A673 (cell line): Measurements from ENCODE around the gene GPA33. TPM values are rescaled to one million over a fixed set of nuclear protein-coding genes. Genes with fewer than 3 reads are reported as not detected.

ENCODE experiments used
- BruUV-seq: library from RNA; stranded (reverse); fragments of 400-500 nt; replicated peaks from 2 replicates; lab custom pipeline; 2021; lab: Mats Ljungman, UMichigan
- CTCF ChIA-PET: fragments of 300-600 bp; sonication (Branson Sonifier 250); formaldehyde crosslinking; loops from one replicate; lab custom pipeline; 2022; ENCODE audit warnings: antibody characterized with exemption; lab: Charles Lee
- POLR2A ChIA-PET: fragments of 300-600 bp; sonication (Branson Sonifier 250); formaldehyde crosslinking; loops from one replicate; lab custom pipeline; 2022; ENCODE audit warnings: antibody characterized with exemption; ENCODE audit not compliant: low non-redundant PET; lab: Charles Lee
- DNase-seq: peaks from one replicate; pipeline ENCODE4 v3.0.0-alpha.2; 2015; ENCODE audit warnings: low spot score
- H3K27ac ChIP-seq: fragments of 200-600 bp; sonication (generic); 2 replicates; pipeline ENCODE4 v1.5.1; 2016; ENCODE audit warnings: mixed run types, low read depth, mild to moderate bottlenecking, mixed read lengths, antibody characterized with exemption, low read length; ENCODE audit not compliant: poor library complexity, severe bottlenecking
- H3K27me3 ChIP-seq: fragments of 200-600 bp; sonication (generic); replicated peaks from 2 replicates; pipeline ENCODE4 v1.6.1; 2017; ENCODE audit warnings: mixed run types, low read depth, mild to moderate bottlenecking, mixed read lengths, antibody characterized with exemption, low read length; ENCODE audit not compliant: insufficient read depth, poor library complexity
- H3K36me3 ChIP-seq: fragments of 200-600 bp; sonication (generic); 2 replicates; pipeline ENCODE4 v1.6.1; 2016; ENCODE audit warnings: mixed run types, mild to moderate bottlenecking, mixed read lengths, antibody characterized with exemption, low read length; ENCODE audit not compliant: insufficient read depth, poor library complexity, severe bottlenecking
- H3K4me1 ChIP-seq: fragments of 200-600 bp; sonication (generic); 2 replicates; pipeline ENCODE4 v1.6.1; 2017; ENCODE audit warnings: mixed run types, mild to moderate bottlenecking, mixed read lengths, antibody characterized with exemption, low read length; ENCODE audit not compliant: insufficient read depth, poor library complexity, severe bottlenecking
- H3K4me3 ChIP-seq: fragments of 200-600 bp; sonication (generic); 2 replicates; pipeline ENCODE4 v1.5.1; 2016; ENCODE audit warnings: low read depth, mixed run types, mild to moderate bottlenecking, mixed read lengths, low read length; ENCODE audit not compliant: poor library complexity, severe bottlenecking
- H3K9me3 ChIP-seq: fragments of 200-600 bp; sonication (generic); 2 replicates; pipeline ENCODE4 v1.6.1; 2016; ENCODE audit warnings: mixed run types, low read depth, mild to moderate bottlenecking, mixed read lengths, antibody characterized with exemption, low read length; ENCODE audit not compliant: poor library complexity, severe bottlenecking
- EZH2 ChIP-seq: fragments of 200-600 bp; sonication (generic); IDR thresholded peaks from 2 replicates; pipeline ENCODE4 v1.6.1; 2017; ENCODE audit warnings: borderline replicate concordance, low read depth, mild to moderate bottlenecking, mixed read lengths, antibody characterized with exemption, low read length; ENCODE audit not compliant: poor library complexity, severe bottlenecking
- intact Hi-C: fragments of 100-400 bp; cut with micrococcal nuclease; formaldehyde crosslinking; loops from one replicate; pipeline ENCODE4 v1.10.0; 2022; ENCODE audit not compliant: unreplicated experiment
- total RNA-seq: library from RNA; stranded (reverse); gene quantifications from 2 replicates; pipeline ENCODE4 v1.2.3, GENCODE V29; 2021
- TF ChIP-seq, protein P1 (sequence below): fragments of 300-800, 200-600 bp; sonication (generic); conservative IDR thresholded peaks from 2 replicates; pipeline ENCODE4 v1.5.1; 2017; ENCODE audit warnings: low read depth, mild to moderate bottlenecking, antibody characterized with exemption, low read length, moderate library complexity, mixed read lengths

Gene GPA33
- total RNA-seq, 1 experiment from 2014 or later = not detected

DNA sequence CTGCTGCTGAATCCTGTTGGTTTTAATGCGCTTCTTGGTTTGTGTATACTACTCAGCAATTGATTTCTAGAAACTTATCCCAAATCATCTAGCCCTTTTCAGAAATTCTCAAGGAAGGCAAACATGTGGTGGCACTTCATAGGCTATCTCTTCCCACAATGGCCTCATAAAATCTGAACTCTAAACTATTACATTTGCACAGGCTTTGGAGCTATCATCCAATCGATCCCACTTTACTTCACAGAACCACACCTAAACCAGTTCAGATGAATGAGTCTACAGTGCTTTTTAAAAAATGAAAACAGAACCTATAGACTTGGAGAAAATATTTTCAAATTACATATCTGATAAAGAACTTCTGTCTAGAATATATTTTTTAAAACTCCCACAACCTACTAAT is 10.6 kb upstream of the GPA33 start:
- no peaks in the 10 kb centered on the region for H3K9me3 ChIP-seq
- CTCF ChIA-PET = no interaction called here
- no peaks in the 10 kb centered on the region for H3K36me3 ChIP-seq
- TF ChIP-seq, protein P1, sequence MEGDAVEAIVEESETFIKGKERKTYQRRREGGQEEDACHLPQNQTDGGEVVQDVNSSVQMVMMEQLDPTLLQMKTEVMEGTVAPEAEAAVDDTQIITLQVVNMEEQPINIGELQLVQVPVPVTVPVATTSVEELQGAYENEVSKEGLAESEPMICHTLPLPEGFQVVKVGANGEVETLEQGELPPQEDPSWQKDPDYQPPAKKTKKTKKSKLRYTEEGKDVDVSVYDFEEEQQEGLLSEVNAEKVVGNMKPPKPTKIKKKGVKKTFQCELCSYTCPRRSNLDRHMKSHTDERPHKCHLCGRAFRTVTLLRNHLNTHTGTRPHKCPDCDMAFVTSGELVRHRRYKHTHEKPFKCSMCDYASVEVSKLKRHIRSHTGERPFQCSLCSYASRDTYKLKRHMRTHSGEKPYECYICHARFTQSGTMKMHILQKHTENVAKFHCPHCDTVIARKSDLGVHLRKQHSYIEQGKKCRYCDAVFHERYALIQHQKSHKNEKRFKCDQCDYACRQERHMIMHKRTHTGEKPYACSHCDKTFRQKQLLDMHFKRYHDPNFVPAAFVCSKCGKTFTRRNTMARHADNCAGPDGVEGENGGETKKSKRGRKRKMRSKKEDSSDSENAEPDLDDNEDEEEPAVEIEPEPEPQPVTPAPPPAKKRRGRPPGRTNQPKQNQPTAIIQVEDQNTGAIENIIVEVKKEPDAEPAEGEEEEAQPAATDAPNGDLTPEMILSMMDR = no peak
- no peak for TF ChIP-seq EZH2
- no peak for DNase-seq
- peaks cover 1% of the 10 kb centered on the region for H3K4me1 ChIP-seq
- no peaks in the 10 kb centered on the region for H3K27me3 ChIP-seq
- intact Hi-C loops = no loop called here
- H3K27ac ChIP-seq = no peak overlapping the region
- BruUV-seq = no TSS peak
- POLR2A ChIA-PET = no interaction called here
- H3K4me3 ChIP-seq = no peak overlapping the region

DNA sequence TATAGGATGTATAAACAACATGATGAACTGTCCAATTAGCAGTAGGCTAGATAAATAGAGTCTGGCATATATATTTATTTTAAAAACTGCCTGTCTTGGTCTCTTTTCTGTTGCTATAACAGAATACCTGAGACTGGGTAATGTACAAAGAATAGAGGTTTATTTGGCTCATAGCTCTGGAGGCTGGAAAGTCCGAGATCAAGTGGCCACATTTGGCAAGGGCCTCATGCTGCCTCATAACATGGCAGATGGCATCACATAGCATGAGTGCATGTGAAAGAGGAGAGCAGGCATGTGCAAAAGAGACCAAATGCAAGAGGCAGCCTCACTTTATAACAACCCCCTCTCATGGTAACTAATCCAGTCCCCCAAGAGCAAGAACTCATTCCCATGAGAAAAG is 9.7 kb upstream of the GPA33 start:
- ChIA-PET CTCF (no interaction called here), POLR2A (no interaction called here)
- DNase-seq = no peak
- no peak overlapping the region for H3K4me3 ChIP-seq
- H3K27ac ChIP-seq = no peak overlapping the region
- intact Hi-C loops = no loop called here
- peaks cover 10% of the 10 kb centered on the region for H3K4me1 ChIP-seq
- no TSS peak for BruUV-seq
- H3K27me3 ChIP-seq = no peaks in the 10 kb centered on the region
- H3K9me3 ChIP-seq = no peaks in the 10 kb centered on the region
- no peaks in the 10 kb centered on the region for H3K36me3 ChIP-seq
- no peak for TF ChIP-seq EZH2
- TF ChIP-seq, protein P1 = no peak

DNA sequence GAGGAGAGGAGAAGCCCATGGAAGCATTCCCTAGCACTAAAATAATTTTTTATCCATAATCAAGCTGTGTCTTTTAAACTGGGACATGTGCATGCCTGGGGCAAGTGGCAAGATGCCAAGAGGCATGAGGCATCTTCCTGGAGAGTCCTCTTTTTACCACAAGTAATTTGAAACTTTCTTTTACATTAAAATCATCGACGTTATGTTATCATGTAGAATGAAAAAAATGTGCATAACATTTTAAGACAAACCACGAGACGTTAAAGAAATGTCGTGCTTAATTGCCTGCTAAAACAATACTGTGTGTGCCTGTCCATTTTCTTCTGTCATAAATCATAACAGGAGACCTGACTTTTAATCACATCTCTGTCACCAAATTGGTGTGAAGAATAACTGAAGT is 5.2 kb upstream of the GPA33 start:
- ChIA-PET CTCF (no interaction called here), POLR2A (no interaction called here)
- Histone ChIP-seq H3K27ac (no peak overlapping the region), H3K27me3 (no peaks in the 10 kb centered on the region), H3K36me3 (no peaks in the 10 kb centered on the region), H3K4me1 (peaks cover 10% of the 10 kb centered on the region), H3K4me3 (no peak overlapping the region), H3K9me3 (no peaks in the 10 kb centered on the region)
- intact Hi-C loops = no loop called here
- TF ChIP-seq, protein P1 = no peak
- no TSS peak for BruUV-seq
- DNase-seq = peak; percentile 62
